Kidney epithelial cell (primary cell): ENCODE data around the gene FECH. TPM values are rescaled to one million over a fixed set of nuclear protein-coding genes. Genes with fewer than 3 reads are reported as not detected.

Experiments
- DNase-seq: peaks from one replicate; pipeline ENCODE4 v3.0.0-alpha.2; 2010; ENCODE audit warnings: low read depth
- H3K27me3 ChIP-seq: 2 replicates; pipeline ENCODE4 v1.6.0; 2011; ENCODE audit warnings: low read length; ENCODE audit not compliant: control insufficient read depth, insufficient read depth
- H3K36me3 ChIP-seq: 2 replicates; pipeline ENCODE4 v1.5.1; 2011; ENCODE audit warnings: low read length; ENCODE audit not compliant: control insufficient read depth, insufficient read depth
- H3K4me3 ChIP-seq: 2 replicates; pipeline ENCODE4 v1.5.1; 2011; ENCODE audit warnings: low read depth, mild to moderate bottlenecking, control low read depth, low read length
- CTCF ChIP-seq: IDR thresholded peaks from 2 replicates; pipeline ENCODE4 v1.5.1; 2011; ENCODE audit warnings: mild to moderate bottlenecking, moderate library complexity, low read length, control low read depth, inconsistent platforms; ENCODE audit not compliant: insufficient read depth, poor library complexity, severe bottlenecking
- total RNA-seq: library from RNA; depleted of rRNA; stranded (reverse); fragments of >200 nt; gene quantifications from 2 replicates; pipeline ENCODE4 v1.2.3, GENCODE V29; 2015

Gene FECH
- total RNA-seq, result 52.9 and 58.3 TPM in 2 replicates

DNA sequence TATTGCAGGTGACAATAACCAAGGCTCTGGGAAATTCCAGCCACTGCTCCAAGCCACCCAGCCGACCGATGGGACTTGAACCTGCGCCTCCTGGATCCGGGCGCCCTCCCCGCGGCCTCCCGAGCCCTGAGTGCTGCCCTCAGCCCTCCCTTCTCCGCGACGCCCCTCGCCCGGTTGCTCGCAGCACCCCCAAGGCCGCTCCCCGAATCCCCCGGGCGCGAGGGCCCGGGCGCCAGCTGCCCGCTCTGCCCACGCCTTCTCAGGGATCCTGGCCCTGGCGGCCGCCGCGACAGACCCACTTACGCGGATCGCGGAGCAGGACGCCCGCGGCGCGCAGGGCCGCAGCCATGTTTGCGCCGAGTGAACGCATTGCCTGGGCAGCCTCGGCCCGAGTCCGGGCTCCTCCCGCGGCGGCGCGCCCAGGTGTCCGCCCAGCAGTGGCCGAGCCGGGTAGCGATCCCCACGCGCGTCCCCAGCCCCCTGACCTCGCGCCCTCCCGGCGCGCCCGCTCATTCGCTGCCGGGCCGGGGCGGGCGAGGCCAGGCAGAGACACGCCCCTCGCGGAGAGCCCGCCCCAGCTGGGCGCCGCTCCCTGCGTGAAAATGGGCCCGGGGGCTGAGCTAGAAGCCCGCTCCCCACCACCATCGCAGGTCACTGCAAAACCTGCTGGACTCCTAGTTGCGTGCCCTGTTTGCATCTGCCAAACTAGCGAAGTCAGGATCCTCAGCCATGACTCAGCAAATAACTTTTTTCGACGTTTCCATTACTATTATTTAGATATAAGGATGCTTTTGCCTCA lies at the start of gene FECH:
Gene FECH, minus strand, starts transcription at position 452 of the 799 bp plus-strand sequence. Its CDS starts 82 bp downstream, at position 370.
- H3K27me3 ChIP-seq, result no peaks in the 10 kb centered on the region
- peak; percentile 4 for DNase-seq

DNA sequence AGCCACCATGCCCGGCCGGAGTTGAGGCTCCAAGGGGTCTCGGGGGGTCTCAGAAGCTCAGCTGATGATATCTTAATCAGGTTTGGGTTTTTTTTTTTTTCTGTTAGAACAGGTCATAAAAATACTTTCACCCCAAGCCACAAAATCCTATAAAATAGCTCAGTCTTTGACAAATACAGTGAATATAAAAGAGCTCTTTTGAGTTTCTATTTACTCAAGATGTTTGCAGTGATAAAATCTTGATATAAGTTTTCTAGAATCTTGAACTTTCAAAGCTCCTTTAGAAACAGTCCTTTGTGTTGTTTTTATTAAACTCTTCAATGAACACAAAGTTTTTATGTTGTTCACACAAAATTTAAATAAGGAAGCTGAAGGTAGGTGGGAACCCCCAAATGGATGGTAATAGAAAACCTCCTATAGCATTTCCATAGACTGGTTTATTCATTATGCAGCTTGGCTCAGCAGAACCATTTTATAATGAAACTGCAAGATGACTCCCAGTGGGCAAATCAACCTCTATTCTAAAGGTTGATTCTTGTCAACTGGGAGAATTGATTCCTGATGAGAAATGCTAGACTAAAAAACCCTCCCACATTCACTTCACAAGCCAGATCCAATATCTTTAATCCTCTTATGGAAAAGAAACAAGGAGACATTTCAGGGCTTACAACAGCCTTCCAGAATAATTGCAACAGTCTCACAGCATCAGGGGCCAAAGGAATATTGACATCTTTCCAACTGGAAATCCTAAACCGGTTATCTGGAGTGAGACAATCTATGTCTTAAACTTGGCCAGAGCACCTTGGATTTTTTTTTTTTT lies 48.7 kb upstream of the FECH start:
- no peak for TF ChIP-seq CTCF
- Histone ChIP-seq H3K36me3 (no peaks in the 10 kb centered on the region), H3K27me3 (no peaks in the 10 kb centered on the region), H3K4me3 (no peak overlapping the region)
- no peak for DNase-seq

More for the DNA sequence above, at the start of gene FECH:
- Histone ChIP-seq H3K4me3 (peak within 1 kb of the TSS; percentile 85), H3K36me3 (no peaks in the 10 kb centered on the region)
- TF ChIP-seq CTCF, result no peak

DNA sequence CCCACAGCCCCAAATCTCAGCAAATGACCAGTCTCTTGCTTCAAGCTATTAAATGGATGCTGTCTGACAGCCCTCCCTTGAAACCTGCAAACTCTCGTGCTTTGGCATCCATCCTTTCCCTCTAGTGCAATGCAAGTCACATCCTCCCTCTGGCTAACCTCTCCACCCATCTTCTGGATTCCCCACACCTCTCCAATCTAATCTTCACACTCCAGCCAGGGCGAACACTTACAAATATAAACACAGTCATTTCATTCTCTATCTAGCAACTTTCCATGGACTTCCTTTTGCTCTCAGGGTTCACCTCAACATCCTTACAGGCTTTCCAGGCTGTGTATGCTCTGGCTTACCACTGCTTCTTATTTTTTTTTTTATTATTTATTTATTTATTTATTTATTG lies 45.2 kb upstream of the FECH start:
- no peak for TF ChIP-seq CTCF
- Histone ChIP-seq H3K27me3 (no peaks in the 10 kb centered on the region), H3K36me3 (no peaks in the 10 kb centered on the region), H3K4me3 (no peak overlapping the region)
- DNase-seq, result no peak

GRCh38 chr18:57630754-57631595 lies 44.5 kb upstream of the FECH start:
- no peaks in the 10 kb centered on the region for H3K27me3 ChIP-seq
- DNase-seq, result peak; percentile 35
- no peaks in the 10 kb centered on the region for H3K36me3 ChIP-seq
- TF ChIP-seq CTCF, result no peak
- peak overlapping the region; percentile 44 for H3K4me3 ChIP-seq

DNA sequence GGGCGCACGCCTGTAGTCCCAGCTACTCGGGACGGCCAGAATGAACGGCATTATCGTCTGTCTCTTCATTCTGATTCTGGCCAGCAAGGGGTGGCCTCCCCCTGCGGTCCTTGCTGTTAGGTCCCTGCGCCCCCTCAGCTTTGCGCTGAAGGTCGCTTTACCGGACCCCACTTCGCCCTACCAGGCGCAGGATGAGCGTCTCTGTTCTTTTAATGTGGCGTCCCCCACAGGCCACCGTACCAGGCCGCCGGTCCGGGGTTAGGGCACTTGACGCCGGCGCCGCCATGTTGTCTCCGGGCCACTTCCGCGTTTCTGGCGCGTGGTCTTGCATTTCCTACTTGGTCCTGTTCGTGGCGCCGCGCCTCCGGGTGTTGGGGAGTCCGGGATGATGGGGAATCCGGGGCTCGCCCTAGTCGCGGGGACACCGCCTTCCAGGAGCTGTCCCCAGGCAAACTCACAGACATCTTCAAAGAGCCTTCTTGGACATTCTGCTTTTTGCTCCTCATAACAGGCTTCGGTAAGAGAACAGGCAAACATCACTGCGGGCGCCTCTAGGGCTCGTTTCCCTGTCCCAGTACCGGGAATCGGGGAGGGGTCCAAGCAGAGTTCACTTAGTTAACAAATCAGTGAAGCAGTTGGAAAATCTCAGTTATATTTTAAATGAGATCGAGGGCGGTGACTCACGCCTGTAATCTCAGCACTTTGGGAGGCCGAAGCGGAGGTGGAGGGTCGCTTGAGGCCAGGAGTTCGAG lies 43.7 kb upstream of the FECH start:
- peak; percentile 87 for TF ChIP-seq CTCF
- peak; percentile 43 for DNase-seq
- Histone ChIP-seq H3K4me3 (peak overlapping the region; percentile 44), H3K27me3 (no peaks in the 10 kb centered on the region), H3K36me3 (no peaks in the 10 kb centered on the region)
